T-helper 1 cell treated with Interleukin-12 subunit alpha and Interleukin-12 subunit beta and Interleukin-4 antibody, amounts not matched to agents 30 μg/mL and 1 μg/mL, for 36 hours (primary cell): ENCODE results near the gene CHRND.

Experiments
- H3K27ac Mint-ChIP-seq: one replicate; pipeline ENCODE4 v1.8.0; 2021; ENCODE audit warnings: mild to moderate bottlenecking, mixed read lengths
- H3K27me3 Mint-ChIP-seq: one replicate; pipeline ENCODE4 v1.8.0; 2021; ENCODE audit warnings: low read depth, mixed read lengths
- H3K36me3 Mint-ChIP-seq: one replicate; pipeline ENCODE4 v1.8.0; 2021; ENCODE audit warnings: low read depth, mixed read lengths
- H3K4me1 Mint-ChIP-seq: one replicate; pipeline ENCODE4 v1.8.0; 2021; ENCODE audit warnings: low read depth, mixed read lengths
- H3K4me3 Mint-ChIP-seq: one replicate; pipeline ENCODE4 v1.8.0; 2021; ENCODE audit warnings: mild to moderate bottlenecking, moderate library complexity, mixed read lengths
- H3K9me3 Mint-ChIP-seq: one replicate; pipeline ENCODE4 v1.8.0; 2021; ENCODE audit warnings: mixed read lengths

Gene CHRND

GRCh38 chr2:232537499-232537898 lies 11.5 kb downstream of the CHRND start:
- Mint-ChIP-seq H3K9me3 (peaks cover 8% of the 10 kb centered on the region), H3K27ac (no peak overlapping the region), H3K4me1 (peaks cover 4% of the 10 kb centered on the region), H3K27me3 (peaks cover 6% of the 10 kb centered on the region), H3K36me3 (no peaks in the 10 kb centered on the region), H3K4me3 (no peak overlapping the region)

- H3K9me3 Mint-ChIP-seq: peaks cover 8% of the 10 kb centered on the region
- peaks cover 6% of the 10 kb centered on the region for H3K27me3 Mint-ChIP-seq
- peaks cover 4% of the 10 kb centered on the region for H3K4me1 Mint-ChIP-seq
- no peak overlapping the region for H3K27ac Mint-ChIP-seq
- no peak overlapping the region for H3K4me3 Mint-ChIP-seq
- H3K36me3 Mint-ChIP-seq: peaks cover 2% of the 10 kb centered on the region
These were observed 12.7 kb downstream of the CHRND start for GRCh38 chr2:232538671-232539070.

- H3K27me3 Mint-ChIP-seq: peaks cover 6% of the 10 kb centered on the region
- H3K36me3 Mint-ChIP-seq: peaks cover 5% of the 10 kb centered on the region
- no peak within 1 kb of the TSS for H3K4me3 Mint-ChIP-seq
- peaks cover 4% of the 10 kb centered on the region for H3K4me1 Mint-ChIP-seq
- H3K9me3 Mint-ChIP-seq: peaks cover 8% of the 10 kb centered on the region
- H3K27ac Mint-ChIP-seq: no peak within 1 kb of the TSS
These were observed 13.6 kb downstream of the CHRND start, which contains the start of gene CHRNG for GRCh38 chr2:232539298-232540231. CHRNG (plus strand) TSS chr2:232539692; CDS start chr2:232539748, 56 bp downstream.

- Mint-ChIP-seq H3K9me3 (peaks cover 8% of the 10 kb centered on the region), H3K4me3 (no peak overlapping the region), H3K36me3 (peaks cover 5% of the 10 kb centered on the region), H3K27me3 (peaks cover 6% of the 10 kb centered on the region), H3K4me1 (peaks cover 4% of the 10 kb centered on the region), H3K27ac (no peak overlapping the region)
These were observed 14.6 kb downstream of the CHRND start for GRCh38 chr2:232540441-232541041.

- Mint-ChIP-seq H3K36me3 (peaks cover 5% of the 10 kb centered on the region), H3K27me3 (peaks cover 6% of the 10 kb centered on the region), H3K27ac (no peak overlapping the region), H3K4me1 (peaks cover 4% of the 10 kb centered on the region), H3K4me3 (no peak overlapping the region), H3K9me3 (peaks cover 5% of the 10 kb centered on the region)
These were observed 15.4 kb downstream of the CHRND start for GRCh38 chr2:232541195-232541960.

- H3K9me3 Mint-ChIP-seq: no peaks in the 10 kb centered on the region
- H3K27me3 Mint-ChIP-seq: peaks cover 6% of the 10 kb centered on the region
- no peak overlapping the region for H3K4me3 Mint-ChIP-seq
- peaks cover 7% of the 10 kb centered on the region for H3K4me1 Mint-ChIP-seq
- no peak overlapping the region for H3K27ac Mint-ChIP-seq
- peaks cover 7% of the 10 kb centered on the region for H3K36me3 Mint-ChIP-seq
These were observed 16.2 kb downstream of the CHRND start for GRCh38 chr2:232541961-232542714.

GRCh38 chr2:232542715-232543467 lies 16.9 kb downstream of the CHRND start:
- Mint-ChIP-seq H3K27ac (no peak overlapping the region), H3K9me3 (no peaks in the 10 kb centered on the region), H3K4me1 (peaks cover 13% of the 10 kb centered on the region), H3K36me3 (peaks cover 7% of the 10 kb centered on the region), H3K4me3 (no peak overlapping the region), H3K27me3 (peaks cover 6% of the 10 kb centered on the region)

GRCh38 chr2:232543491-232543890 lies 17.5 kb downstream of the CHRND start:
- Mint-ChIP-seq H3K36me3 (peaks cover 12% of the 10 kb centered on the region), H3K27ac (no peak overlapping the region), H3K9me3 (no peaks in the 10 kb centered on the region), H3K4me3 (no peak overlapping the region), H3K4me1 (peaks cover 15% of the 10 kb centered on the region), H3K27me3 (peaks cover under 1% of the 10 kb centered on the region)

- Mint-ChIP-seq H3K9me3 (no peaks in the 10 kb centered on the region), H3K4me3 (no peak overlapping the region), H3K27ac (no peak overlapping the region), H3K27me3 (no peaks in the 10 kb centered on the region), H3K4me1 (peaks cover 20% of the 10 kb centered on the region), H3K36me3 (peaks cover 17% of the 10 kb centered on the region)
These were observed 18.1 kb downstream of the CHRND start for GRCh38 chr2:232543928-232544631.

GRCh38 chr2:232544674-232545073 lies 18.7 kb downstream of the CHRND start:
- no peaks in the 10 kb centered on the region for H3K27me3 Mint-ChIP-seq
- H3K27ac Mint-ChIP-seq: no peak overlapping the region
- no peaks in the 10 kb centered on the region for H3K9me3 Mint-ChIP-seq
- H3K36me3 Mint-ChIP-seq: peaks cover 18% of the 10 kb centered on the region
- no peak overlapping the region for H3K4me3 Mint-ChIP-seq
- H3K4me1 Mint-ChIP-seq: peaks cover 26% of the 10 kb centered on the region

GRCh38 chr2:232545511-232546375 lies 19.8 kb downstream of the CHRND start:
- H3K4me3 Mint-ChIP-seq: no peak overlapping the region
- H3K4me1 Mint-ChIP-seq: peaks cover 30% of the 10 kb centered on the region
- no peaks in the 10 kb centered on the region for H3K27me3 Mint-ChIP-seq
- peaks cover 23% of the 10 kb centered on the region for H3K36me3 Mint-ChIP-seq
- no peaks in the 10 kb centered on the region for H3K9me3 Mint-ChIP-seq
- H3K27ac Mint-ChIP-seq: no peak overlapping the region

GRCh38 chr2:232547991-232548390 lies 22.0 kb downstream of the CHRND start:
- Mint-ChIP-seq H3K27me3 (no peaks in the 10 kb centered on the region), H3K27ac (no peak overlapping the region), H3K36me3 (peaks cover 34% of the 10 kb centered on the region), H3K4me1 (peaks cover 43% of the 10 kb centered on the region), H3K4me3 (no peak overlapping the region), H3K9me3 (no peaks in the 10 kb centered on the region)
